A549 treated with Hydrocortisone at 1 μM for 4 hours (cell line): Measurements from ENCODE around the gene TMEM244. TPM values are rescaled to one million over a fixed set of nuclear protein-coding genes. Genes with fewer than 3 reads are reported as not detected.

Experiments
- total RNA-seq: library from RNA; stranded (reverse); fragments of 200-300 nt; extraction: Qiagen RNA extraction; gene quantifications from 5 replicates; pipeline ENCODE4 v1.2.3, GENCODE V29; 2022

The TMEM244 gene, protein sequence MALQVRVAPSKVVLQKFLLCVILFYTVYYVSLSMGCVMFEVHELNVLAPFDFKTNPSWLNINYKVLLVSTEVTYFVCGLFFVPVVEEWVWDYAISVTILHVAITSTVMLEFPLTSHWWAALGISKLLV
- not detected in 5 replicates for total RNA-seq

DNA sequence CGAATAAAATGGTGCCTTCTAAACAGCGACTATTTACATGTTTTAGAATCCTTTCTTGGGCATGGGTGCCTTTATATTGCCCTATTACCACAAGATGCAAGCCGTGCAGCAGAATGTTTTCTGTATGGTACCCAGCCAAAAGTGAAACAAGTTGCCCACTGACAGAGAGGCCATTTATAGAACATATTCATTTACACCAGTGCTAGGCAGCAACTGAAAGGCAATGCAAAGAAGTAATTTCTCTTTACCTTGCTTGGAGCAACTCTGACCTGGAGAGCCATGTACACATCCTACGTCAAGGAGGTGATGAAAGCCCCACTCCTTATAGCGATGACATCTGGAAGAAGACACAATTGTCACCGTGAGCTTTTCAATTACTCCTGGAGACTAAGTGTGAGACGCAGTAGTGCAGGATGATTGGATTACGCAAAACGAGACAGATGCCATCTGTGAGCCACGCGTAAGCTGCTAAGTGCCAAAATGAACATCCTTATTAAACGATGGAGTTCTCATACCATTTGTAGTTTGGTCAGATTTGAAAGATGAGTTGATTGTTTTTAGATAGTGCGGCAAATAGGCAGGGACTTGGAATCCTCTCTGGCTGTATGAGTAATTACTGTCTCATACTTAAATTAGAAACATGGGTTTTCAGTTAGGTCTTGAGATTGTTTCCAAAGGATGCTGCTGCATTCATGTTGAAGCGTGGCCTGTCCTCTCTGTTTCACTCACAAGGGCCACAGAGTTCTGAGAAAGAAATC, at the start of gene TMEM244:
TSS of gene TMEM244 (minus strand) at position 408 of the 758 bp plus-strand sequence. CDS start at position 281, 127 bp downstream.

Other genes starting within 250 kb of the TMEM244 start
- gene ARHGAP18, start 151.1 kb downstream of the TMEM244 start, total RNA-seq = 4.0 to 6.3 TPM (median 5.2 TPM) in 5 replicates
- gene L3MBTL3, start 157.3 kb upstream of the TMEM244 start, total RNA-seq = 2.1 to 3.9 TPM (median 3.0 TPM) in 5 replicates